SU-DHL-6 (cell line): ENCODE results near the gene SMIM23.

Experiments used
- H2AFZ ChIP-seq: fragments of 200-600 bp; sonication (generic); 2 replicates; pipeline ENCODE4 v1.6.1; 2014; ENCODE audit warnings: low read depth, mild to moderate bottlenecking, moderate library complexity, mixed read lengths, antibody characterized with exemption, low read length; ENCODE audit not compliant: severe bottlenecking
- H3F3A ChIP-seq: fragments of 200-600 bp; shearing (Covaris generic); 2 replicates; pipeline ENCODE4 v1.6.0; 2016; ENCODE audit warnings: antibody characterized with exemption, mild to moderate bottlenecking; ENCODE audit not compliant: insufficient read depth
- H3K27ac ChIP-seq: fragments of 200-600 bp; sonication (generic); 2 replicates; pipeline ENCODE4 v1.5.1; 2016; ENCODE audit warnings: low read depth, mild to moderate bottlenecking, low read length, moderate library complexity, mixed read lengths
- H3K27me3 ChIP-seq: fragments of 200-600 bp; sonication (generic), shearing (Covaris generic); 2 replicates; pipeline ENCODE4 v1.6.0; 2014; ENCODE audit warnings: mild to moderate bottlenecking, low read length
- H3K36me3 ChIP-seq: fragments of 200-600 bp; sonication (generic); 2 replicates; pipeline ENCODE4 v1.6.1; 2014; ENCODE audit warnings: mild to moderate bottlenecking, low read length, mixed read lengths
- H3K4me2 ChIP-seq: fragments of 300-600, 200-600 bp; shearing (Covaris generic), sonication (generic); 2 replicates; pipeline ENCODE4 v1.6.0; 2014; ENCODE audit warnings: low read length, low read depth, mild to moderate bottlenecking; ENCODE audit not compliant: poor library complexity, severe bottlenecking
- H3K4me3 ChIP-seq: fragments of 200-600 bp; sonication (generic); 2 replicates; pipeline ENCODE4 v1.5.1; 2014; ENCODE audit warnings: antibody characterized with exemption, low read length, mild to moderate bottlenecking, mixed read lengths; ENCODE audit not compliant: insufficient read depth, poor library complexity, severe bottlenecking
- H3K79me2 ChIP-seq: fragments of 200-600 bp; sonication (generic); 2 replicates; pipeline ENCODE4 v1.6.1; 2014; ENCODE audit warnings: mild to moderate bottlenecking, low read length, moderate library complexity; ENCODE audit not compliant: insufficient read depth
- H3K9ac ChIP-seq: fragments of 200-600 bp; sonication (generic); 2 replicates; pipeline ENCODE4 v1.7.0; 2014; ENCODE audit warnings: mild to moderate bottlenecking, low read length
- H3K9me2 ChIP-seq: fragments of 200-600 bp; sonication (generic); replicated peaks from 2 replicates; pipeline ENCODE4 v1.6.1; 2014; ENCODE audit warnings: low read length; ENCODE audit not compliant: insufficient read depth
- H3K9me3 ChIP-seq: fragments of 200-600 bp; sonication (generic); 2 replicates; pipeline ENCODE4 v1.6.1; 2014; ENCODE audit warnings: low read length, mixed read lengths; ENCODE audit not compliant: insufficient read depth
- H4K20me1 ChIP-seq: fragments of 200-600 bp; sonication (generic); 2 replicates; pipeline ENCODE4 v1.6.1; 2014; ENCODE audit warnings: low read depth, mild to moderate bottlenecking, antibody characterized with exemption, low read length, moderate library complexity, mixed read lengths
- EZH2phosphoT487 ChIP-seq: fragments of 200-600 bp; sonication (generic), shearing (Covaris generic); conservative IDR thresholded peaks from 2 replicates; pipeline ENCODE4 v1.6.1; 2018; ENCODE audit warnings: mild to moderate bottlenecking, antibody characterized with exemption, low read length, moderate library complexity, mixed read lengths
- TF ChIP-seq, protein P1 (sequence below): fragments of 200-600 bp; sonication (generic); IDR thresholded peaks from one replicate; pipeline ENCODE4 v1.5.1; 2017; ENCODE audit warnings: antibody characterized with exemption, mild to moderate bottlenecking, low read length, moderate library complexity; ENCODE audit not compliant: insufficient read depth, poor library complexity, severe bottlenecking

SMIM23 gene

GRCh38 chr5:171789353-171789752 lies 3.7 kb downstream of the SMIM23 start:
- no peaks in the 10 kb centered on the region for H3K9me3 ChIP-seq
- no peaks in the 10 kb centered on the region for H3K79me2 ChIP-seq
- no peak overlapping the region for H3K9ac ChIP-seq
- H3K36me3 ChIP-seq, result no peaks in the 10 kb centered on the region
- H3K9me2 ChIP-seq, result no peaks in the 10 kb centered on the region
- H3K4me2 ChIP-seq, result no peak overlapping the region
- H3K4me3 ChIP-seq, result no peak overlapping the region
- no peaks in the 10 kb centered on the region for H3F3A ChIP-seq
- no peaks in the 10 kb centered on the region for H4K20me1 ChIP-seq
- TF ChIP-seq EZH2phosphoT487, result no peak
- TF ChIP-seq, protein P1, sequence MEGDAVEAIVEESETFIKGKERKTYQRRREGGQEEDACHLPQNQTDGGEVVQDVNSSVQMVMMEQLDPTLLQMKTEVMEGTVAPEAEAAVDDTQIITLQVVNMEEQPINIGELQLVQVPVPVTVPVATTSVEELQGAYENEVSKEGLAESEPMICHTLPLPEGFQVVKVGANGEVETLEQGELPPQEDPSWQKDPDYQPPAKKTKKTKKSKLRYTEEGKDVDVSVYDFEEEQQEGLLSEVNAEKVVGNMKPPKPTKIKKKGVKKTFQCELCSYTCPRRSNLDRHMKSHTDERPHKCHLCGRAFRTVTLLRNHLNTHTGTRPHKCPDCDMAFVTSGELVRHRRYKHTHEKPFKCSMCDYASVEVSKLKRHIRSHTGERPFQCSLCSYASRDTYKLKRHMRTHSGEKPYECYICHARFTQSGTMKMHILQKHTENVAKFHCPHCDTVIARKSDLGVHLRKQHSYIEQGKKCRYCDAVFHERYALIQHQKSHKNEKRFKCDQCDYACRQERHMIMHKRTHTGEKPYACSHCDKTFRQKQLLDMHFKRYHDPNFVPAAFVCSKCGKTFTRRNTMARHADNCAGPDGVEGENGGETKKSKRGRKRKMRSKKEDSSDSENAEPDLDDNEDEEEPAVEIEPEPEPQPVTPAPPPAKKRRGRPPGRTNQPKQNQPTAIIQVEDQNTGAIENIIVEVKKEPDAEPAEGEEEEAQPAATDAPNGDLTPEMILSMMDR, result no peak
- H2AFZ ChIP-seq, result no peak overlapping the region
- H3K27ac ChIP-seq, result no peak overlapping the region
- H3K27me3 ChIP-seq, result no peaks in the 10 kb centered on the region

GRCh38 chr5:171790408-171790807 lies 4.8 kb downstream of the SMIM23 start:
- no peak overlapping the region for H3K27ac ChIP-seq
- no peaks in the 10 kb centered on the region for H3K9me2 ChIP-seq
- TF ChIP-seq, protein P1, result no peak
- no peak for TF ChIP-seq EZH2phosphoT487

DNA sequence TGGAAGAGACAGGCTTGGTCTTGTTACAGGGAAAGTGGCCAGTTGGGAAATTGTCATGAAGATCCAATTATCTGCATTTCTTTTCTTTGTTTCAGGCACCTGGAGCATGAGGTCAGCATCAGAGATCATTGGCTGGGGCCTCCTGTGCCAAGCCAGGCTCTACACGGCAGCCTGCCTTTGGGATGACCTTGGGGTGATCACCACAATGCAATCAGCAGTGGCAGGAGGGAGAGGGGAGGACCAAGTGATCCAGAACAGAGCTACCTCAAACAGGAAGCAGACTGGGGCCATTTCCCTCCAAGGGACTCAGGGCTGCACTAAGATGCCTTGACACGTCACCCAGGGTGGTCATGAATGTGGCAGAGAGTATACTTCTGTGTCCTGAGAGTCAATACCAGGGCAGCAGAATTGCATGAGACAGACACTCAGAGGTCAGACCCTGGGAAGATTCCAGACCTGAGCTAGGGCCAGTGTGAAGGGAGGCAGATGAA lies 8.9 kb downstream of the SMIM23 start:
- no peaks in the 10 kb centered on the region for H3K27me3 ChIP-seq
- H2AFZ ChIP-seq, result no peak overlapping the region
- TF ChIP-seq, protein P1, result no peak
- TF ChIP-seq EZH2phosphoT487, result no peak
- no peaks in the 10 kb centered on the region for H3K36me3 ChIP-seq
- no peaks in the 10 kb centered on the region for H4K20me1 ChIP-seq
- no peaks in the 10 kb centered on the region for H3K9me3 ChIP-seq
- no peak overlapping the region for H3K4me2 ChIP-seq
- no peak overlapping the region for H3K9ac ChIP-seq
- H3K4me3 ChIP-seq, result no peak overlapping the region
- H3F3A ChIP-seq, result no peaks in the 10 kb centered on the region
- no peak overlapping the region for H3K27ac ChIP-seq
- H3K79me2 ChIP-seq, result no peaks in the 10 kb centered on the region
- no peaks in the 10 kb centered on the region for H3K9me2 ChIP-seq

More at GRCh38 chr5:171790408-171790807, 4.8 kb downstream of the SMIM23 start:
- Histone ChIP-seq H3K4me2 (no peak overlapping the region), H3K27me3 (no peaks in the 10 kb centered on the region), H3F3A (no peaks in the 10 kb centered on the region), H3K79me2 (no peaks in the 10 kb centered on the region), H3K9ac (no peak overlapping the region), H2AFZ (no peak overlapping the region), H3K36me3 (no peaks in the 10 kb centered on the region), H3K4me3 (no peak overlapping the region), H3K9me3 (no peaks in the 10 kb centered on the region), H4K20me1 (no peaks in the 10 kb centered on the region)
